Transverse colon (tissue), 3 donors: Measurements from ENCODE around the gene YWHAB.

ENCODE experiments used
- EP300 ChIP-seq: sonication (generic); formaldehyde crosslinking; IDR thresholded peaks from one replicate; pipeline ENCODE4 v1.6.1; 2017; ENCODE audit warnings: antibody characterized with exemption, low read depth
- TF ChIP-seq, protein P1 (sequence below), 5 experiments: fragments of 200-600 bp in 3 of 5; fragments of 450-650 bp in 2 of 5; sonication (generic) in 3 of 5; IDR thresholded peaks; 1 replicate in 2 of 5; 2 replicates in 3 of 5; pipeline ENCODE4 v1.5.1; 2016 to 2017; ENCODE audit warnings: antibody characterized with exemption in 5 of 5, inconsistent platforms in 3 of 5, mild to moderate bottlenecking in 2 of 5, moderate library complexity in 1 of 5

DNA sequence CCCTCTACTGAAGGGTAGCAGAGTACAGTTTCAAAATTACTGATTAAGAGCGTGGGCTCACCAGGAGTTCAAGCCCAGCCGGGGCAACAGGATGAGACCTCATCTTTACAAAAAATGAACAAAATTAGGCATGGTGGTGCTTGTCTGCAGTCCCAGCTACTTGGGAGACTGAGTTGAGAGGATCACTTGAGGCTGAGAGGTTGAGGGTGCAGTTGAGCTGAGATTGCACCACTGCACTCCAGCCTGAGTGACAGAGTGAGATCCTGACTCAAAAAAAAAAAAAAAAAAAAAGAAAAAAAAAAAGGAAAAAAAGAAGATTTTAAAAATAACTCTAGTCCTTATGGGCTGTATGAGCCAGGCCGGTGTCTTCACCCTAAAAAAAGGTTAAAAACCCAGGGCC is 43.1 kb downstream of the YWHAB start:
- TF ChIP-seq, protein P1, sequence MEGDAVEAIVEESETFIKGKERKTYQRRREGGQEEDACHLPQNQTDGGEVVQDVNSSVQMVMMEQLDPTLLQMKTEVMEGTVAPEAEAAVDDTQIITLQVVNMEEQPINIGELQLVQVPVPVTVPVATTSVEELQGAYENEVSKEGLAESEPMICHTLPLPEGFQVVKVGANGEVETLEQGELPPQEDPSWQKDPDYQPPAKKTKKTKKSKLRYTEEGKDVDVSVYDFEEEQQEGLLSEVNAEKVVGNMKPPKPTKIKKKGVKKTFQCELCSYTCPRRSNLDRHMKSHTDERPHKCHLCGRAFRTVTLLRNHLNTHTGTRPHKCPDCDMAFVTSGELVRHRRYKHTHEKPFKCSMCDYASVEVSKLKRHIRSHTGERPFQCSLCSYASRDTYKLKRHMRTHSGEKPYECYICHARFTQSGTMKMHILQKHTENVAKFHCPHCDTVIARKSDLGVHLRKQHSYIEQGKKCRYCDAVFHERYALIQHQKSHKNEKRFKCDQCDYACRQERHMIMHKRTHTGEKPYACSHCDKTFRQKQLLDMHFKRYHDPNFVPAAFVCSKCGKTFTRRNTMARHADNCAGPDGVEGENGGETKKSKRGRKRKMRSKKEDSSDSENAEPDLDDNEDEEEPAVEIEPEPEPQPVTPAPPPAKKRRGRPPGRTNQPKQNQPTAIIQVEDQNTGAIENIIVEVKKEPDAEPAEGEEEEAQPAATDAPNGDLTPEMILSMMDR (IDR thresholded peaks at IDR 0.05) = no peak
- TF ChIP-seq EP300 = no peak
